HAP-1 (cell line): ENCODE results near the gene VWCE.

Experiments used
- DNase-seq, 2 experiments: peaks; one replicate each; pipeline ENCODE4 v3.0.0-alpha.2; 2016 to 2020; ENCODE audit warnings: low spot score in 2 of 2
- H3K27me3 ChIP-seq: fragments of 250-450 bp; sonication (Bioruptor Pico); 2 replicates; pipeline ENCODE4 v1.5.1; 2020; ENCODE audit warnings: low read depth, mild to moderate bottlenecking, moderate library complexity
- H3K36me3 ChIP-seq: fragments of 250-450 bp; sonication (Bioruptor Pico); replicated peaks from 2 replicates; pipeline ENCODE4 v1.5.1; 2020; ENCODE audit warnings: mild to moderate bottlenecking
- H3K4me1 ChIP-seq: fragments of 250-450 bp; sonication (Bioruptor Pico); 2 replicates; pipeline ENCODE4 v1.5.1; 2020; ENCODE audit warnings: mild to moderate bottlenecking
- H3K4me3 ChIP-seq: fragments of 250-450 bp; sonication (Bioruptor Pico); 2 replicates; pipeline ENCODE4 v1.5.1; 2020; ENCODE audit warnings: mild to moderate bottlenecking, moderate library complexity
- H3K9me3 ChIP-seq: fragments of 250-450 bp; sonication (Bioruptor Pico); 2 replicates; pipeline ENCODE4 v1.5.1; 2020; ENCODE audit warnings: mild to moderate bottlenecking, moderate library complexity
- in situ Hi-C: fragments of 300-500 bp; cut with MboI; formaldehyde crosslinking; loops from 3 replicates; pipeline ENCODE4 v1.14.3; 2020; ENCODE audit warnings: low sequenced_read_pairs, inconsistent platforms, mixed read lengths

The VWCE gene

DNA sequence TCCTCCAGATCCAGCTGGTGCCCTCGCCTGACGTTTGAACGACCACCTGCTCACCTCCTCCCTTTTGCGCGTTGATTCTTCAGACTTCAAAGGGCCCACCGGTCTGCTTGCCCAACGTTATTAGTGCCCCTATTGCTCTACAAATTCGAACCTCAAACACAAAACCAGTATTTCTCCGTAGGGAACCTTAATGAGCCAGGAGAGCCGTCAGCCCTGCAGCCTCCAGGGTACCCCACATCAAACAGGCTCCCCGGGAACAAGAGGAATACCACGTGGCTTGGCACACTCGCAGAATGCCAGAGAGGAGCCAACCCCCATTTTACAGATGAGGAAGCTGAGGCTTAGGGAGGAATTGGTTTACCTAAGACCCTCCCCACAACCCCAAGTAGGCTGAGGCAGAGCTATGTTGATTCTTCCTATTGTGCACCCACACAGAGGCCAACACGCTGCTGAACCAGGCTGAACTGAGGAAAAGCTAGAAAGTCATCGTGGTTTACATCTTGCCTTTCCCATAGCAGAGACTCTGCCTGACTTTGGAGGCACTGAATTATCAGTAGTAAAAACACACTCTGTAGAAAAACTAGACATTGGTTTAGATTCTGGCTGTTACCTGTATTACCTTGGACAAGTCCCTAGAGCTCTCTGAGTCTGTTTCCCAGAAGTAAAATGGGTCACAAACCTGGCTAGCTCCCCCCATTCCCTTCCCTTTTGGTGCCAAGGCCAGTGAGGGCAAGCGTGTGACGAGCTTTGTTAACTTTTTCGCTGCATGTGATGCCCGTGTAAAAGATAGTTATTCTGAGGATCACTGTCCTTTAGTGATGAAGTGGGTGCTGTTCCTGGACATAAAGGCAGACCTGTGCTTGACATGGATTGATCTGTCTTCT lies 38.7 kb upstream of the VWCE start:
- Histone ChIP-seq H3K9me3 (no peaks in the 10 kb centered on the region), H3K27me3 (no peaks in the 10 kb centered on the region), H3K4me1 (peaks cover 37% of the 10 kb centered on the region), H3K4me3 (peak overlapping the region; percentile 95), H3K36me3 (peaks cover 37% of the 10 kb centered on the region)
- DNase-seq: no peak
- in situ Hi-C loops: no loop called here

DNA sequence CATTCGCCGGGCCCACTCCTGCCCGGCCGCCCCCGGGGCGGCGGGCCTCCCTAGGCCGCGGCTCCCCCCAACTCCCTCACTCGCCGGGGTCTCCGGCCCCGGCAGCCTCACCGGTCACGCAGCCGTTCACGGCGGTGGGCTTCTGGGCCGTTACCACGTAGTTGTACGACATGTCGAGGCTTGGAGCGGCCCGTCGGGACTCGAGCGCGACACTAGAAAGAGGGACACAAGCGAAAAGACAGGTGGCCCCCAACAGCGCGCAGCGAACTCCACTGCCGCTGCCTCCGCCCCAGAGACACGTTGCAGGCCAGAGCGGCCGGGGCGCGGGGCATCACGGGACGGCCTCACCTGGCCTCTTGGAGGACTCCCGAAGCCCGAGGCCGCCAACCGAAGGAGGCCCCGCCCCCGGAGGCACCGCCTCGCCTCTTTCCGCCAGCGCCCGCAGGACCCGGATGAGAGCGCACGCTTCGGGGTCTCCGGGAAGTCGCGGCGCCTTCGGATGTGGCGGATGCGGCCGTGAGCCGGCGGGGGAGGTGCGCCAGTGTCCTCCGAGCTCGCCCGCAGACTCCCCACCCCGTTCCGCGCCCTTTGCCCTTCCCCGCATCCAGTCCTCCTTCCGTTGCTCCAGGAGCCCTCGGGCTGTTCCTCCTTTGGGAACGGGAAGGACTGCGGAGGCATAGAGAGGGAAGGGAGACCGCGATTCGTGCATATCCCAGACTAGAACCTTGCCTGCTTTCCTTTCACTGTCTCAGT lies 37.9 kb upstream of the VWCE start, which contains the start of the genes DDB1 and TKFC:
Gene DDB1, minus strand, starts transcription at position 309 of the 753 bp plus-strand sequence. Its CDS starts 137 bp downstream, at position 172.
Gene TKFC, plus strand, starts transcription at position 432 of the 753 bp plus-strand sequence. CDS start 1,501 bp downstream, outside the sequence.
- H3K36me3 ChIP-seq: peaks cover 39% of the 10 kb centered on the region
- H3K4me3 ChIP-seq: peak within 1 kb of the TSS; percentile 95
- DNase-seq: peak; percentile 91 to 97
- in situ Hi-C loops: no loop called here
- no peaks in the 10 kb centered on the region for H3K27me3 ChIP-seq
- peaks cover 37% of the 10 kb centered on the region for H3K4me1 ChIP-seq
- H3K9me3 ChIP-seq: no peaks in the 10 kb centered on the region

DNA sequence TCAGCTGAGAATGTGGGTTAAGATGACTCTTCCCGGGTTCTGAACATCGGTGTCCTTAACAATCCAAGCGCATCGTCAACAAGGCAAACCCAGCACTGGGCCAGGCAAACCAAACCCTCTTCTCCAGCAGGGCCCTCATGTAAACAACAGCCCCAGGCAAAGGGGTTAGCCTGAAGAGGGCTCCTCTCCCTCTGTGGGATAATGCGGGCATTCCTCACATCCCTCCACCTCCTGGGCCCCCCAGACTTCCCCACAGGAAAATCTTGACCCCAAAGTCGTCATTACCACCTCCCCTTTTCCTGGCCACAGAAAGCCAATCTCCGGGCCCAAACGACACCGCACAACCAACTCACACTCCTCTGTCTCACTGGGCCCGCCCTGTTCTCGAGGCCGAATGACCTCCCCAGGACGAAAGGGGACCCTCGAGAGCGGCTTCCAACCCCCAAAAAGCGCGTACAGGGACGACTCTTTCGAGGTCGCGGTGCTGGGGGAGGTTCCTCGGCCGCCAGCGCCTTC lies 37.2 kb upstream of the VWCE start:
- Histone ChIP-seq H3K4me1 (peaks cover 37% of the 10 kb centered on the region), H3K27me3 (no peaks in the 10 kb centered on the region), H3K4me3 (peak overlapping the region; percentile 95), H3K9me3 (no peaks in the 10 kb centered on the region), H3K36me3 (peaks cover 44% of the 10 kb centered on the region)
- in situ Hi-C loops: no loop called here
- peak in 1 of 2 experiments; percentile 44 for DNase-seq

DNA sequence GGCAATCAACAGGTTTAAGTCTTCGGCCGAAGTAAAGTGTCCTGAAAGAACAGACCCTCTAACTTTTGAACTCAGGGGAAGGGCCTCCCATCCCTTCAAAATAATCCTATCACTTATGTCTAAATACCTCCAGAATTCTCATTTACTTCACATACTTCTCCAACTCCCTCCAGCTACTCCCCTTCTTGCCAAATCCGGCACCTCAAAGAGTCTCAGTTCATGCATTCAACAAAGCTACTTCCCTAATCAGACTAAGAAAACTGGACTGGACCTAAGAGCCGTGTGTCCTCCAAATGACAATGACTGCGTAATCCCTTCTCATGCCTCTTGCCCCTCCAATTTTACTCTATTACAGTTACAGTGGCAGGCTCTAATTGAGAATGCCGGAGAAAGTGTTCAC lies 36.5 kb upstream of the VWCE start:
- peak overlapping the region; percentile 95 for H3K4me3 ChIP-seq
- no peaks in the 10 kb centered on the region for H3K9me3 ChIP-seq
- no peak for DNase-seq
- in situ Hi-C loops: no loop called here
- H3K27me3 ChIP-seq: no peaks in the 10 kb centered on the region
- peaks cover 46% of the 10 kb centered on the region for H3K36me3 ChIP-seq
- H3K4me1 ChIP-seq: peaks cover 37% of the 10 kb centered on the region

DNA sequence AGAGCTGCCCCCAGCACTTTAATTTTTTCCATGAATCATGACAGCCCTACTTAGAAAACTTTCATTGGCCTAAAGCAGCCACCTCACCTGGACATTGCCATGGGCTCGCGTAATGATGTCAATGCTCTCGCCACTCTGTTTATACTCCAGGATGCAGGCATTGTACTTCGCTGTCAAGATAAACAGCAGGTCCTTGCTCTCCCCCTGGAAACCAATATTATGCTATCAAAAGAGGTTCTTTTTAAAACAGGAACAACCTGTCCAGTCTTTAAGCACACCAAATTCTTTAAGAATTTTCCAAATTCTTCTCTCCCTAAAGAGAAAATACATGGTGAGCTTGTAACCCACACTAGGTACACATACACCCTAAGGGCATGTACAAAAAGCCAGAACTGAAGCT lies 34.8 kb upstream of the VWCE start:
- no peak for DNase-seq
- H3K27me3 ChIP-seq: no peaks in the 10 kb centered on the region
- H3K9me3 ChIP-seq: no peaks in the 10 kb centered on the region
- H3K4me1 ChIP-seq: peaks cover 24% of the 10 kb centered on the region
- H3K36me3 ChIP-seq: peaks cover 59% of the 10 kb centered on the region
- in situ Hi-C loops: no loop called here
- H3K4me3 ChIP-seq: no peak overlapping the region

DNA sequence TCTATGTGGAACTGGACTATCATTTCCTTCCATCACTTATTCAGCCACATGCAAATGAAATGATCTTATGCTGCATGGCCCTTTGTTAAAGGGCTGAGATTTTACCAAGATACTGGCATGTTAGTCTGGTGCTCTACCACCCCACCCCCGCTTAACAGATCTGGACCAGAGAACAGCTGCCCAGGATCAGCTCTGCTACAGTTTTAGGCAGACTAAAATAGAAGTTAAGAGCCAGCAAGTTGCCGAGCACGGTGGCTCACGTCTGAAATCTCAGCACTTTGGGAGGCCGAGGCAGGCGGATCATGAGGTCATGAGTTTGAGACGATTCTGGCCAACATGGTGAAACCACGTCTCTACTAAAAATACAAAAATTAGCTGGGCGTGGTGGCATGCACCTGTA lies 33.2 kb upstream of the VWCE start:
- H3K4me3 ChIP-seq: no peak overlapping the region
- H3K36me3 ChIP-seq: peaks cover 73% of the 10 kb centered on the region
- H3K4me1 ChIP-seq: peaks cover 11% of the 10 kb centered on the region; the same call in 1 of the 2 replicates
- in situ Hi-C loops: no loop called here
- H3K27me3 ChIP-seq: no peaks in the 10 kb centered on the region
- DNase-seq: no peak
- no peaks in the 10 kb centered on the region for H3K9me3 ChIP-seq

DNA sequence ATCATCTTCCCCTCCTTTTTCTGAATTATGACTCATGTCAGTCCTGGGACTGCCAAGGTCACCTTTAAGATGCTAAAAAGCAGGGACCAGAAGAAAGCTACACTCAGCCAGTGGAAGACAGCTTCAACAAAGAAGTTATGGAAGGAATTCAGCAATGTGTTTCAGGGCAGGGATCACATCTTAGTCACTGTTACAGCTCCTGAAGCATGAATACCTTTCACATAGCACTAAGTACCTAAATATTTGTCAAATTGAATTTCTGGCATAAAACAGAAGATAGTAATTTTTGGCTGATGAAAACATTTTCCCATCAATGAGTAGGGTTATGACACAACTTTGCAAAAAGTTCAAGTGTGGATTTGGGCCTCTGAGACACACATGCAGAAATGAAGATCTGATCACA lies 32.6 kb upstream of the VWCE start:
- Histone ChIP-seq H3K4me1 (peaks cover 11% of the 10 kb centered on the region; the same call in 1 of the 2 replicates), H3K4me3 (no peak overlapping the region), H3K9me3 (no peaks in the 10 kb centered on the region), H3K27me3 (no peaks in the 10 kb centered on the region), H3K36me3 (peaks cover 79% of the 10 kb centered on the region)
- DNase-seq: no peak
- in situ Hi-C loops: no loop called here

DNA sequence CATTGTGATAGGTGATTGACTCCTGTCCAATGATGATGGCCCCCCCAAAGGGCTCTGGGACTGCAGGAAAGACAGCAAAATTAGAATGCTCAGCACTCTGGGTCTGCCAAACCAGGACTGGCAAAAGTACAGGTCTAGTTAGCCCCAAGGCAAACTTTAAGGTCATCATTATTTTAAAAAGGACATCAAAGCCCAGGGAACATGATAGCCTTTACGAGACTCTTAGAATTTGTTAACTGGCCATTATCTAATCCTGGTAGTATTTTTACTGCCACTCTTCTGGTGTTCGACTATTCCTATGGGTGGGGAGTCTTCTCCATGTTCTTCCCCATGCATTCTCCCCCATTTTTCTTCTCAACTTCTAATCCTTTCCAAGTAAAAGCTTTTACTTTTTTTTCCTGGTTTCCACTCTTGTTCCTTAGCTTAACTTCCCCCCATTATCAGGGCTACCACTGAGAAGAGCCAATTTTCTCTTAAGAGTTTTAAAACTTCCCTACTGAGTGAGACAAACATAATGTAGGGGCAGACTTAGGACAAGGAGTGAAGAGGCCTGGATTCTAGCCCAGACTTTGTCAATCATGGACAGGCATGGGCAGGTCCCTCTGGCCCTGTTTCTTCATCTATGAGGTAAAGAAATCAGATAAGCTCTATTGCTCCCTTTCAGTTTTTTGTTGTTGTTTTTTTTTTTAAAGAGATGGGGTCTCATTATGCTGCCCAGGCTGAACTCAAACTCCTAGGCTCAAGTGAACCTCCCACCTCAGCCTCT lies 30.7 kb upstream of the VWCE start:
- Histone ChIP-seq H3K36me3 (peaks cover 84% of the 10 kb centered on the region), H3K27me3 (no peaks in the 10 kb centered on the region), H3K9me3 (no peaks in the 10 kb centered on the region), H3K4me3 (no peak overlapping the region), H3K4me1 (0 out of 2 replicates have a peak, but pooled peaks cover under 1% of the 10 kb centered on the region)
- no peak for DNase-seq
- in situ Hi-C loops: no loop called here

DNA sequence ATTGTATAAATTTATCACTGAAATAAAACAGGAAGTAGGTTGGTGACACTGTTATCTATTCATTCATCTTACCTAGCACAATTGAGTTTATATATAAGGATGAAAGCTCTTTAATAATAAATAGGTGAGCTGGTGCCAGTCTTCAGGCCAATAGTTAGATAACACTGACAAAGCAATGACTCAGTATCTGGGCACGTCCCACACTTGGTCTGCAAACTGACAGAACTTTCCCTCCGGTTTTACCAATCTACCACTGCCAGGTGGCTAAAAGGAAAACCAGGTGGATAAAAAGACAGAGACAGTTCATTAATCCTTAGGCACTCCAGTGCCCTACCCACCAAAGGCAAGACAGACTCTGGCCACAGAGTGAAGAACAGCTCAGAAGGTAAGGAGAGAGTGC lies 20.1 kb upstream of the VWCE start:
- H3K27me3 ChIP-seq: no peaks in the 10 kb centered on the region
- H3K4me1 ChIP-seq: no peaks in the 10 kb centered on the region
- no peak for DNase-seq
- no peaks in the 10 kb centered on the region for H3K9me3 ChIP-seq
- in situ Hi-C loops: no loop called here
- H3K36me3 ChIP-seq: peaks cover 76% of the 10 kb centered on the region
- H3K4me3 ChIP-seq: no peak overlapping the region

DNA sequence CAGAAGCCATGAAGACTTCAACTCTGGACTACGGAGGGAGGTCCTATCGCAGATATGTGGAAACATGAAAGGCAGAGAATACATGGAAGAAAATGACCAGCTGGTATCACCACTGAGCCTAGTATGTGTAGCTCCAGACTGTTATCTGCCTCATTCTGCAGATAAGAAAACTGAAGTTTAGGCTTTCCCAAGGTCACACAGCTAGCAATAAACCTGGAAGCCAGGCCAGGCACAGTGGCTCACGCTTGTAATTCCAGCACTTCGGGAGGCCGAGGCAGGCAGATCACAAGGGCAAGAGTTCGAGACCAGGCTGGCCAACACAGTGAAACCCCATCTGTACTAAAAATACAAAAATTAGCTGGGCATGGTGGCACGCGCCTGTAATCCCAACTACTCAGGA lies 15.6 kb upstream of the VWCE start:
- H3K4me1 ChIP-seq: no peaks in the 10 kb centered on the region
- peaks cover 90% of the 10 kb centered on the region for H3K36me3 ChIP-seq
- H3K9me3 ChIP-seq: no peaks in the 10 kb centered on the region
- no peaks in the 10 kb centered on the region for H3K27me3 ChIP-seq
- DNase-seq: no peak
- H3K4me3 ChIP-seq: no peak overlapping the region
- in situ Hi-C loops: no loop called here

DNA sequence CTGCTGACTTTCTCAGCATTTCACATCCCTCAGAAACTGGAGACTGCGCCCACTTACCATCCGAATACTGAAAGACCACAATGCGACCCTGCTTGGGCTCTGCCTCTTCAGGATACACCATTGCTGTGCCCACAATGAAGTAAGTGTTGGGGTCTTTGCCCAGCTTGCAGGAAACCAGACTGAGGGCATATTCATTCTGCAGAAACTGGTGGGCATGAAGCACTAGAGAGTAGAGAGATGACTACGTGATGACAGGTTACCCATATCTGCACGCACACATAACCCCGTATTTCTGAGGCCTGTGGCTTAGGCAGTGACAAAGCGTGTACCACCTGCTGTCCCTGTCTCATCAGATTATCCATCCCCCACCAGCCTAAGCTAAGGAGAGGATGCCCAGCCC lies 14.6 kb upstream of the VWCE start:
- H3K4me1 ChIP-seq: no peaks in the 10 kb centered on the region
- peaks cover 91% of the 10 kb centered on the region for H3K36me3 ChIP-seq
- DNase-seq: no peak
- H3K4me3 ChIP-seq: no peak overlapping the region
- H3K9me3 ChIP-seq: no peaks in the 10 kb centered on the region
- H3K27me3 ChIP-seq: no peaks in the 10 kb centered on the region
- in situ Hi-C loops: no loop called here

DNA sequence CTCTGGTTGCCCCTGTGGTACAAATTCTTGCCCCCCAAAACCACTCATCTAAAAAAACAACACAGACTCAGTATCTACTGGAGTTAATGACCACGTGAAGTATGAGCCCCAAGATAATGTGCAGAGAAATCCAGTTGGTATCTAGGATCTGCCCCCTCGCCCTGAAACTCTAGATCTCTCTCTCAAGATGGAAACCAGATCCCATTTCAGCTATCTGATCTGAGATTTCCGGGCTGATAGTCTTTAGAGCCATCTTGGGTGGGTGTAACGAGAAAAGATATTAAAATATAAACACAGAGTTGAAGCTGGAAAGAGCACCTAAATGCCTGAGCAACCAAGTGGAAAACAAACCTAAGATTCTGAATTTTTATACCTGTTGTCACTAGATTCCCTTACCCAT lies 14.0 kb upstream of the VWCE start:
- in situ Hi-C loops: no loop called here
- Histone ChIP-seq H3K4me3 (no peak overlapping the region), H3K36me3 (peaks cover 88% of the 10 kb centered on the region), H3K4me1 (no peaks in the 10 kb centered on the region), H3K27me3 (no peaks in the 10 kb centered on the region), H3K9me3 (no peaks in the 10 kb centered on the region)
- DNase-seq: no peak

DNA sequence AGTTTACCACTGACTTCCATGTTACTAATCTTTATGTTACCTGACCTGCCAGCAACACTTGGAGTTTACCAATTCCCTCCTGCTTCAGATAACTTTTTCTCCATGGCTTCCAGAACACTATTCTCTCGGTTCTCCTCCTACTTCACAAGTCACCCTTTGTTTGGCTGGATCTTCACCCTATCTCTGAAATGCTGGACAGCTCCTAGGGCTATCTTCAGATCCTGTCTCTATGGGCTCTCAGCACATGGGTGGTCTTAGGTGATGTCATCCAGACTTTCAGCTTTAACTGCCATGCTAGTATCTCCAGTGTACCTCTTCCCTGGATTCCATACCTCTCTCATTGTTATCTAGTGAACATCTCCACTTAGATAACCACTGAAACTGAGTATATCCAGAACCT lies 12.2 kb upstream of the VWCE start:
- Histone ChIP-seq H3K4me1 (no peaks in the 10 kb centered on the region), H3K27me3 (no peaks in the 10 kb centered on the region), H3K36me3 (peaks cover 87% of the 10 kb centered on the region), H3K9me3 (no peaks in the 10 kb centered on the region), H3K4me3 (no peak overlapping the region)
- no peak for DNase-seq
- in situ Hi-C loops: no loop called here
